Neural crest cell (in vitro differentiated cells): ENCODE data around the gene EPB41L2. TPM values are rescaled to one million over a fixed set of nuclear protein-coding genes. Genes with fewer than 3 reads are reported as not detected.

ENCODE experiments used
- DNase-seq: peaks from one replicate; pipeline ENCODE4 v3.0.0; 2021; ENCODE audit warnings: low read depth, mixed read lengths, low spot score
- H3K27ac Mint-ChIP-seq: one replicate; pipeline ENCODE4 v1.8.0; 2021; ENCODE audit warnings: mild to moderate bottlenecking, mixed read lengths; ENCODE audit not compliant: unreplicated experiment
- H3K27me3 Mint-ChIP-seq: 2 replicates; pipeline ENCODE4 v1.8.0; 2021; ENCODE audit warnings: low read depth, mild to moderate bottlenecking, mixed read lengths
- H3K36me3 Mint-ChIP-seq: 2 replicates; pipeline ENCODE4 v1.8.0; 2021; ENCODE audit warnings: low read depth, mild to moderate bottlenecking, mixed read lengths
- H3K4me1 Mint-ChIP-seq: 2 replicates; pipeline ENCODE4 v1.8.0; 2021; ENCODE audit warnings: mixed read lengths
- H3K4me3 Mint-ChIP-seq: one replicate; pipeline ENCODE4 v1.8.0; 2021; ENCODE audit warnings: mild to moderate bottlenecking, mixed read lengths
- H3K9me3 Mint-ChIP-seq: 2 replicates; pipeline ENCODE4 v1.8.0; 2021; ENCODE audit warnings: mixed read lengths
- CTCF ChIP-seq: fragments of 200-600 bp; sonication (generic); conservative IDR thresholded peaks from 2 replicates; pipeline ENCODE4 v1.5.0; 2021; ENCODE audit warnings: antibody characterized with exemption, mild to moderate bottlenecking
- total RNA-seq: library from RNA; stranded (reverse); gene quantifications from 2 replicates; pipeline ENCODE4 v1.2.1, GENCODE V29; 2021

EPB41L2 gene
- total RNA-seq, 1 donor from 2014 or later = 114 TPM

DNA sequence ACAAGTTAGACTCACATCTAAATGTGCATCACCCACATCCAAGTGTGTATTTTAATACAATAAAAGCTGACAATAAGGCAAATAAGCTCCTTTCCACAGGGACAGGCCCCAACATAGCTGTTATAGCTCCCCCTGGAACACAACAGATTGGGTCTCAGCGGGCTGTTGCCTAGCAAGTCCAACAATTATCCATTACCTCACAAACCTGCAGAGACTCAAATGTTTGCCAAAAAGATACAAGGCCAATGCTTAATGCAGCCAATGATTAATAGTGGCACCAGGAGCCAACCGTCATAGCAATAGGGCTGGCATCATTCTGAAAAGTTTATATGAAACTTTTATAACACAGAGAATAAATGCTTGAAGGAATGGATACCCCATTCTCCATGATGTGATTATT, 35.7 kb downstream of the EPB41L2 start:
- Mint-ChIP-seq H3K9me3 (peaks cover 2% of the 10 kb centered on the region), H3K36me3 (no peaks in the 10 kb centered on the region), H3K4me1 (peaks cover 49% of the 10 kb centered on the region), H3K27me3 (no peaks in the 10 kb centered on the region), H3K27ac (no peak overlapping the region), H3K4me3 (no peak overlapping the region)
- no peak for TF ChIP-seq CTCF
- no peak for DNase-seq

- no peak for TF ChIP-seq CTCF
- no peaks in the 10 kb centered on the region for H3K27me3 Mint-ChIP-seq
- peaks cover 2% of the 10 kb centered on the region for H3K9me3 Mint-ChIP-seq
- H3K4me3 Mint-ChIP-seq = no peak overlapping the region
- H3K4me1 Mint-ChIP-seq = peaks cover 49% of the 10 kb centered on the region
- DNase-seq = no peak
- H3K27ac Mint-ChIP-seq = no peak overlapping the region
- no peaks in the 10 kb centered on the region for H3K36me3 Mint-ChIP-seq
Observed at GRCh38 chr6:131026243-131026642, 36.8 kb downstream of the EPB41L2 start.

DNA sequence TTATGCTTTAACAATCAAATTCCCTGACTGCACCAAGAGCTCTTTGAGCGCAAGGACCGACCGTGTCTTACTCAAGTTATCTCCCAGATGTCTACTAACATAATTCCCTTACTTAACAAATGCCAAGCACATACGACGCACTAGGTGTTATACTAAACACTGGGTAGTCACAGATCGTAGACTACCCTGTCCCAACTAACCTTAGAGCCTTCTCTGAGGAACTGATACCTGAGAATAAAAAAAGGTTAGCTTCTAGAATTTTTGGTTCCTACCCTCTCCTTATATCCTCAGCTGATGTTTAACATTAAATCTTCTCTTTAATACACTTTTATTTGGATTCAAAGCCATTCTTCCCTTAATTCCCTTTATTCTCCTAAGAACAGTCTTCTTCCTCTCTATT, 38.5 kb downstream of the EPB41L2 start:
- DNase-seq = no peak
- H3K4me3 Mint-ChIP-seq = no peak overlapping the region
- TF ChIP-seq CTCF = no peak
- peaks cover 38% of the 10 kb centered on the region for H3K4me1 Mint-ChIP-seq
- no peaks in the 10 kb centered on the region for H3K36me3 Mint-ChIP-seq
- no peaks in the 10 kb centered on the region for H3K27me3 Mint-ChIP-seq
- H3K27ac Mint-ChIP-seq = no peak overlapping the region
- peaks cover 2% of the 10 kb centered on the region for H3K9me3 Mint-ChIP-seq

- Mint-ChIP-seq H3K9me3 (peaks cover 2% of the 10 kb centered on the region), H3K27me3 (no peaks in the 10 kb centered on the region), H3K4me3 (no peak overlapping the region), H3K36me3 (no peaks in the 10 kb centered on the region), H3K27ac (peak overlapping the region; percentile 63), H3K4me1 (peaks cover 35% of the 10 kb centered on the region)
- no peak for TF ChIP-seq CTCF
- no peak for DNase-seq
Observed at GRCh38 chr6:131023834-131024504, 39.1 kb downstream of the EPB41L2 start.

- Mint-ChIP-seq H3K9me3 (peaks cover 2% of the 10 kb centered on the region), H3K4me1 (peaks cover 32% of the 10 kb centered on the region), H3K4me3 (no peak overlapping the region), H3K27ac (no peak overlapping the region), H3K36me3 (no peaks in the 10 kb centered on the region), H3K27me3 (no peaks in the 10 kb centered on the region)
- DNase-seq = no peak
- no peak for TF ChIP-seq CTCF
Observed at GRCh38 chr6:131022691-131023090, 40.4 kb downstream of the EPB41L2 start.
